ENCODE measurements around the gene ZNF284.

DNA sequence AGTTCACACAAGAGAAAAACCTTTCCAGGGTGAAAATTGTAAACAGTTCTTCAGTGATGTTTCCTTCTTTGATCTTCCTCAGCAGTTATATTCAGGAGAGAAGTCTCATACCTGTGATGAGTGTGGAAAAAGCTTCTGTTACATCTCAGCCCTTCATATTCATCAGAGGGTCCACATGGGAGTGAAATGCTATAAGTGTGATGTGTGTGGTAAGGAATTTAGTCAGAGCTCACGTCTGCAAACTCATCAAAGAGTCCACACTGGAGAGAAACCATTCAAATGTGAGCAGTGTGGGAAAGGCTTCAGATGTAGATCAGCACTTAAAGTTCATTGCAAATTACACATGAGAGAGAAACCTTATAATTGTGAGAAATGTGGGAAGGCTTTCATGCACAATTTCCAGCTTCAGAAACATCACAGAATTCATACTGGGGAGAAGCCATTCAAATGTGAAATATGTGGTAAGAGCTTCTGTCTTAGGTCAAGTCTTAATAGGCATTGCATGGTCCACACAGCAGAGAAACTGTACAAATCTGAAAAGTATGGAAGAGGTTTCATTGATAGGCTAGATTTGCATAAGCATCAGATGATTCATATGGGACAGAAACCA lies 39.9 kb upstream of the ZNF284 start:
- TF ChIP-seq, protein P1, sequence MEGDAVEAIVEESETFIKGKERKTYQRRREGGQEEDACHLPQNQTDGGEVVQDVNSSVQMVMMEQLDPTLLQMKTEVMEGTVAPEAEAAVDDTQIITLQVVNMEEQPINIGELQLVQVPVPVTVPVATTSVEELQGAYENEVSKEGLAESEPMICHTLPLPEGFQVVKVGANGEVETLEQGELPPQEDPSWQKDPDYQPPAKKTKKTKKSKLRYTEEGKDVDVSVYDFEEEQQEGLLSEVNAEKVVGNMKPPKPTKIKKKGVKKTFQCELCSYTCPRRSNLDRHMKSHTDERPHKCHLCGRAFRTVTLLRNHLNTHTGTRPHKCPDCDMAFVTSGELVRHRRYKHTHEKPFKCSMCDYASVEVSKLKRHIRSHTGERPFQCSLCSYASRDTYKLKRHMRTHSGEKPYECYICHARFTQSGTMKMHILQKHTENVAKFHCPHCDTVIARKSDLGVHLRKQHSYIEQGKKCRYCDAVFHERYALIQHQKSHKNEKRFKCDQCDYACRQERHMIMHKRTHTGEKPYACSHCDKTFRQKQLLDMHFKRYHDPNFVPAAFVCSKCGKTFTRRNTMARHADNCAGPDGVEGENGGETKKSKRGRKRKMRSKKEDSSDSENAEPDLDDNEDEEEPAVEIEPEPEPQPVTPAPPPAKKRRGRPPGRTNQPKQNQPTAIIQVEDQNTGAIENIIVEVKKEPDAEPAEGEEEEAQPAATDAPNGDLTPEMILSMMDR (IDR thresholded peaks at IDR 0.05): no peak
- no peak for TF ChIP-seq POLR2A (IDR thresholded peaks at IDR 0.05)
